ENCODE data around the gene CD72.
"Not testable (repeated sequence)": the region's sequence is repeated elsewhere in the genome, so short reads cannot be mapped to it uniquely, and the experiment has no call there.

DNA sequence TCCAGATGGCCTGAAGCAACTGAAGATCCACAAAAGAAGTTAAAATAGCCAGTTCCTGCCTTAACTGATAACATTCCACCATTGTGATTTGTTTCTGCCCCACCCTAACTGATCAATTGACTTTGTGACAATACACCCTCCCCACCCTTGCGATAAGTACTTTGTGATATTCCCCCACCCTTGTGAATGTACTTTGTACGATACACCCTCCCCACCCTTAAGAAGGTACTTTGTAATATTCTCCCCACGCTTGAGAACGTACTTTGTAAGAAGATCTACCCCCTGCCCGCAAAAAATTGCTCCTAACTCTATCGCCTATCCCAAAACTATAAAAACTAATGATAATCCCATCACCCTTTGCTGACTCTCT lies 18.6 kb upstream of the CD72 start:
- TF ChIP-seq, protein P1, sequence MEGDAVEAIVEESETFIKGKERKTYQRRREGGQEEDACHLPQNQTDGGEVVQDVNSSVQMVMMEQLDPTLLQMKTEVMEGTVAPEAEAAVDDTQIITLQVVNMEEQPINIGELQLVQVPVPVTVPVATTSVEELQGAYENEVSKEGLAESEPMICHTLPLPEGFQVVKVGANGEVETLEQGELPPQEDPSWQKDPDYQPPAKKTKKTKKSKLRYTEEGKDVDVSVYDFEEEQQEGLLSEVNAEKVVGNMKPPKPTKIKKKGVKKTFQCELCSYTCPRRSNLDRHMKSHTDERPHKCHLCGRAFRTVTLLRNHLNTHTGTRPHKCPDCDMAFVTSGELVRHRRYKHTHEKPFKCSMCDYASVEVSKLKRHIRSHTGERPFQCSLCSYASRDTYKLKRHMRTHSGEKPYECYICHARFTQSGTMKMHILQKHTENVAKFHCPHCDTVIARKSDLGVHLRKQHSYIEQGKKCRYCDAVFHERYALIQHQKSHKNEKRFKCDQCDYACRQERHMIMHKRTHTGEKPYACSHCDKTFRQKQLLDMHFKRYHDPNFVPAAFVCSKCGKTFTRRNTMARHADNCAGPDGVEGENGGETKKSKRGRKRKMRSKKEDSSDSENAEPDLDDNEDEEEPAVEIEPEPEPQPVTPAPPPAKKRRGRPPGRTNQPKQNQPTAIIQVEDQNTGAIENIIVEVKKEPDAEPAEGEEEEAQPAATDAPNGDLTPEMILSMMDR (conservative IDR thresholded peaks at IDR 0.05; ENCODE audit: low read length): not testable (repeated sequence)
- TF ChIP-seq EZH2phosphoT487 (IDR thresholded peaks at IDR 0.05; ENCODE audit: borderline replicate concordance, low read depth, low read length): not testable (repeated sequence)
